Erythroblast (primary cell): Measurements from ENCODE around the gene NEDD4L.

Source experiments
- DNase-seq, 2 experiments: peaks; one replicate each; lab custom pipeline; 2025; lab: John Stamatoyannopoulos, UW
- GATA1 ChIP-seq: IDR thresholded peaks from 2 replicates; pipeline ENCODE4 v1.6.1; 2011; ENCODE audit warnings: low read depth, mild to moderate bottlenecking, control low read depth, low read length, moderate library complexity
- POLR2A ChIP-seq: IDR thresholded peaks from 2 replicates; pipeline ENCODE4 v1.6.1; 2011; ENCODE audit warnings: mild to moderate bottlenecking, low read length

NEDD4L gene

GRCh38 chr18:58394602-58395425 is 350.8 kb downstream of the NEDD4L start:
- no peak for DNase-seq
- no peak for TF ChIP-seq GATA1
- TF ChIP-seq POLR2A, result no peak

GRCh38 chr18:58396144-58396543 is 352.1 kb downstream of the NEDD4L start:
- TF ChIP-seq GATA1, result no peak
- no peak for TF ChIP-seq POLR2A
- DNase-seq, result no peak

GRCh38 chr18:58396966-58397365 is 352.9 kb downstream of the NEDD4L start:
- no peak for DNase-seq
- TF ChIP-seq POLR2A, result no peak

- TF ChIP-seq POLR2A (no peak), GATA1 (no peak)
- no peak for DNase-seq
Measured at GRCh38 chr18:58397385-58398132, 353.5 kb downstream of the NEDD4L start.

- TF ChIP-seq GATA1, result no peak
- TF ChIP-seq POLR2A, result no peak
- DNase-seq, result no peak
Measured at GRCh38 chr18:58398648-58399398, 354.8 kb downstream of the NEDD4L start.

GRCh38 chr18:58400331-58400870 is 356.4 kb downstream of the NEDD4L start:
- TF ChIP-seq POLR2A (no peak), GATA1 (no peak)

GRCh38 chr18:58401191-58401590 is 357.2 kb downstream of the NEDD4L start:
- TF ChIP-seq POLR2A, result no peak
- TF ChIP-seq GATA1, result no peak

More at GRCh38 chr18:58400331-58400870, 356.4 kb downstream of the NEDD4L start:
- no peak for DNase-seq

GRCh38 chr18:58402247-58402646 is 358.2 kb downstream of the NEDD4L start:
- TF ChIP-seq GATA1 (no peak), POLR2A (no peak)
- no peak for DNase-seq

More at GRCh38 chr18:58401191-58401590, 357.2 kb downstream of the NEDD4L start:
- no peak for DNase-seq

- TF ChIP-seq POLR2A (no peak), GATA1 (no peak)
- DNase-seq, result no peak
Measured at GRCh38 chr18:58402951-58403702, 359.1 kb downstream of the NEDD4L start.

GRCh38 chr18:58403799-58404455 is 359.9 kb downstream of the NEDD4L start:
- TF ChIP-seq GATA1 (no peak), POLR2A (no peak)
- DNase-seq, result no peak

- no peak for DNase-seq
- TF ChIP-seq GATA1 (no peak), POLR2A (no peak)
Measured at GRCh38 chr18:58405107-58405898, 361.3 kb downstream of the NEDD4L start.

- TF ChIP-seq GATA1 (no peak), POLR2A (no peak)
- DNase-seq, result no peak
Measured at GRCh38 chr18:58407263-58407648, 363.2 kb downstream of the NEDD4L start.
